ENCODE results near the gene MEX3C.

MEX3C gene

GRCh38 chr18:51183372-51184090 lies 13.9 kb downstream of the MEX3C start:
- H3K4me3 ChIP-seq (ENCODE audit: low read depth, low read length): no peak overlapping the region
- TF ChIP-seq, protein P1, sequence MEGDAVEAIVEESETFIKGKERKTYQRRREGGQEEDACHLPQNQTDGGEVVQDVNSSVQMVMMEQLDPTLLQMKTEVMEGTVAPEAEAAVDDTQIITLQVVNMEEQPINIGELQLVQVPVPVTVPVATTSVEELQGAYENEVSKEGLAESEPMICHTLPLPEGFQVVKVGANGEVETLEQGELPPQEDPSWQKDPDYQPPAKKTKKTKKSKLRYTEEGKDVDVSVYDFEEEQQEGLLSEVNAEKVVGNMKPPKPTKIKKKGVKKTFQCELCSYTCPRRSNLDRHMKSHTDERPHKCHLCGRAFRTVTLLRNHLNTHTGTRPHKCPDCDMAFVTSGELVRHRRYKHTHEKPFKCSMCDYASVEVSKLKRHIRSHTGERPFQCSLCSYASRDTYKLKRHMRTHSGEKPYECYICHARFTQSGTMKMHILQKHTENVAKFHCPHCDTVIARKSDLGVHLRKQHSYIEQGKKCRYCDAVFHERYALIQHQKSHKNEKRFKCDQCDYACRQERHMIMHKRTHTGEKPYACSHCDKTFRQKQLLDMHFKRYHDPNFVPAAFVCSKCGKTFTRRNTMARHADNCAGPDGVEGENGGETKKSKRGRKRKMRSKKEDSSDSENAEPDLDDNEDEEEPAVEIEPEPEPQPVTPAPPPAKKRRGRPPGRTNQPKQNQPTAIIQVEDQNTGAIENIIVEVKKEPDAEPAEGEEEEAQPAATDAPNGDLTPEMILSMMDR (conservative IDR thresholded peaks at IDR 0.05; ENCODE audit: low read depth, low read length): no peak
- DNase-seq (ENCODE audit: low read depth): no peak

DNA sequence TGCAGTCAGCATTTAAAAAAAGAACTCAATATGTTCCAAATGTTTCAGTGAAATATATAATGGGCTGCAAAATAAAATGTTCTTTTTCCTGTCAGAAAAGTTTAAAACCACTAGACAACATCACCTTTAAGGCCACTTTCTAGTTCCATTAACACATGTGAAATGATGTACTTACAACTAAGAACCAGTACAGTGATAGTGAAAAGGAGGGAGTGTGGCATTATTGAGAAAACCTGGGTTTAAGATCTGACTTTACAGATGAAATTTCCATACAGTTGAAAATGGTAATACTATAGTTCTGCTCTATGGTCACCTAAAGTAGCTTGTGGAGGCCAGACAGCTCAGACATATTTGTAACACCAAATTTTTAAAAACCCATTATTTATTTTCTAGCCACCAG lies 14.7 kb downstream of the MEX3C start:
- TF ChIP-seq, protein P1 (conservative IDR thresholded peaks at IDR 0.05; ENCODE audit: low read depth, low read length): no peak
- H3K4me3 ChIP-seq (ENCODE audit: low read depth, low read length): no peak overlapping the region
- DNase-seq (ENCODE audit: low read depth): no peak

GRCh38 chr18:51171625-51172259 lies 25.7 kb downstream of the MEX3C start:
- TF ChIP-seq, protein P1 (conservative IDR thresholded peaks at IDR 0.05; ENCODE audit: low read depth, low read length): no peak
- H3K4me3 ChIP-seq (ENCODE audit: low read depth, low read length): no peak overlapping the region
- DNase-seq (ENCODE audit: low read depth): no peak

DNA sequence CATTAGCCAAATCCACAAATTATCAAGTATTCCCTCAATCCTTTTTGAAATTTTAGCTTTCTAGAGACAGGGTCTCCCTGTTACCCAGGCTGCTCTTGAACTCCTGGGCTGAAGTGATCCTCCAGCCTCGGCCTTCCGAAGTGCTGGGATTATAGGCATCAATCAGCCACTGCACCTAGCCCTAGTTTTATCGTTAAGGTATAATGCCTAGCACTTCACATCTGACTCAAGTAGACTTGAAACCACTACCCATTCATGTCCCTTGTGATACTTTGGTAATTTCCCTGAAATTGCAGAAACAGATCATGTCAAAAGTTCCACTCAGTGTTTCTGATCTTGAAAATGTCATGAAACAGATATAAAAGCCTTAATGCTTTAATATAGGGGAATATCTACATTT lies 26.3 kb downstream of the MEX3C start:
- TF ChIP-seq, protein P1 (conservative IDR thresholded peaks at IDR 0.05; ENCODE audit: low read depth, low read length): no peak
- H3K4me3 ChIP-seq (ENCODE audit: low read depth, low read length): no peak overlapping the region
- DNase-seq (ENCODE audit: low read depth): no peak

GRCh38 chr18:51170664-51171063 lies 26.8 kb downstream of the MEX3C start:
- DNase-seq (ENCODE audit: low read depth): no peak
- no peak overlapping the region for H3K4me3 ChIP-seq (ENCODE audit: low read depth, low read length)
- TF ChIP-seq, protein P1 (conservative IDR thresholded peaks at IDR 0.05; ENCODE audit: low read depth, low read length): no peak

GRCh38 chr18:51169731-51170130 lies 27.8 kb downstream of the MEX3C start:
- TF ChIP-seq, protein P1 (conservative IDR thresholded peaks at IDR 0.05; ENCODE audit: low read depth, low read length): no peak
- no peak for DNase-seq (ENCODE audit: low read depth)
- H3K4me3 ChIP-seq (ENCODE audit: low read depth, low read length): no peak overlapping the region

All from choroid plexus epithelial cell (primary cell).